Activated CD8-positive, alpha-beta memory T cell treated with anti-CD3 and anti-CD28 coated beads for 1 hour (primary cell): ENCODE measurements around the gene CFAP141.
A peak's percentile ranks its signal among the peaks of the same experiment; 100 is the strongest.
"Not testable (repeated sequence)": the region's sequence is repeated elsewhere in the genome, so short reads cannot be mapped to it uniquely, and the experiment has no call there.

Source experiments
- DNase-seq, 2 donors: peaks; one replicate each; pipeline ENCODE4 v3.0.0-alpha.2; 2020; ENCODE audit warnings: low read depth in 1 of 2; ENCODE audit errors: extremely low read depth in 1 of 2

CFAP141 gene

GRCh38 chr1:154206196-154206595, at the start of gene CFAP141:
Gene CFAP141, minus strand, starts transcription at chr1:154206333. Its CDS starts 26 bp downstream, at chr1:154206307.
- no peak for DNase-seq

GRCh38 chr1:154253671-154254070, 47.5 kb upstream of the CFAP141 start:
- no peak for DNase-seq

GRCh38 chr1:154241703-154242351, 35.7 kb upstream of the CFAP141 start:
- no peak for DNase-seq

GRCh38 chr1:154240294-154240833, 34.2 kb upstream of the CFAP141 start:
- DNase-seq = no peak

- no peak for DNase-seq
Measured at GRCh38 chr1:154239491-154239890, 33.4 kb upstream of the CFAP141 start.

GRCh38 chr1:154237880-154238506, 31.9 kb upstream of the CFAP141 start:
- DNase-seq = no peak

GRCh38 chr1:154237435-154237834, 31.3 kb upstream of the CFAP141 start:
- no peak for DNase-seq

GRCh38 chr1:154236855-154237254, 30.7 kb upstream of the CFAP141 start:
- no peak for DNase-seq

GRCh38 chr1:154233127-154233526, 27.0 kb upstream of the CFAP141 start:
- not testable (repeated sequence) for DNase-seq

- not testable (repeated sequence) for DNase-seq
Measured at GRCh38 chr1:154231112-154231511, 25.0 kb upstream of the CFAP141 start.

- DNase-seq = no peak
Measured at GRCh38 chr1:154225370-154225769, 19.2 kb upstream of the CFAP141 start.

GRCh38 chr1:154223621-154224020, 17.5 kb upstream of the CFAP141 start:
- no peak for DNase-seq

GRCh38 chr1:154222918-154223317, 16.8 kb upstream of the CFAP141 start:
- DNase-seq = no peak

- no peak for DNase-seq
Measured at GRCh38 chr1:154222518-154222917, 16.4 kb upstream of the CFAP141 start.

GRCh38 chr1:154221278-154222001, 15.3 kb upstream of the CFAP141 start:
- DNase-seq = peak; percentile 49 to 58

GRCh38 chr1:154220970-154221277, 14.8 kb upstream of the CFAP141 start:
- no peak for DNase-seq

GRCh38 chr1:154220071-154220969, 14.2 kb upstream of the CFAP141 start, which contains the start of gene UBAP2L:
Gene UBAP2L, plus strand, starts transcription at chr1:154220955. Its CDS starts 4,169 bp downstream, at chr1:154225124.
- DNase-seq = peak; percentile 95 to 98

GRCh38 chr1:154219541-154219940, 13.4 kb upstream of the CFAP141 start:
- DNase-seq = no peak

- no peak for DNase-seq
Measured at GRCh38 chr1:154218545-154218944, 12.4 kb upstream of the CFAP141 start.

GRCh38 chr1:154213274-154213673, 7.1 kb upstream of the CFAP141 start:
- no peak for DNase-seq

GRCh38 chr1:154212083-154212482, 6.0 kb upstream of the CFAP141 start:
- DNase-seq = no peak
